Neural progenitor cell (in vitro differentiated cells): Measurements from ENCODE around the gene CHSY3. TPM values are rescaled to one million over a fixed set of nuclear protein-coding genes. Genes with fewer than 3 reads are reported as not detected.
"Not testable (repeated sequence)": the region's sequence is repeated elsewhere in the genome, so short reads cannot be mapped to it uniquely, and the experiment has no call there.

Experiments used
- DNase-seq: peaks from one replicate; pipeline ENCODE4 v3.0.0-alpha.2; 2016; ENCODE audit warnings: low spot score
- H2AFZ ChIP-seq: fragments of 200-600 bp; sonication (generic); replicated peaks from 2 replicates; pipeline ENCODE4 v1.6.1; 2016; ENCODE audit warnings: antibody characterized with exemption
- H3F3A ChIP-seq: fragments of 200-600 bp; sonication (generic); 2 replicates; pipeline ENCODE4 v1.6.1; 2016; ENCODE audit warnings: antibody characterized with exemption, low read depth
- H3K27ac ChIP-seq: fragments of 200-600 bp; sonication (generic); 2 replicates; pipeline ENCODE4 v1.5.1; 2016; ENCODE audit warnings: mild to moderate bottlenecking
- H3K27me3 ChIP-seq: fragments of 200-600 bp; sonication (generic); 2 replicates; pipeline ENCODE4 v1.6.1; 2016; ENCODE audit warnings: mild to moderate bottlenecking, moderate library complexity
- H3K36me3 ChIP-seq: fragments of 200-600 bp; sonication (generic); 2 replicates; pipeline ENCODE4 v1.5.1; 2016
- H3K4me1 ChIP-seq: fragments of 200-600 bp; sonication (generic); 2 replicates; pipeline ENCODE4 v1.6.1; 2016; ENCODE audit warnings: mixed run types
- H3K4me2 ChIP-seq: fragments of 200-600 bp; sonication (generic); 2 replicates; pipeline ENCODE4 v1.6.1; 2016
- H3K4me3 ChIP-seq: fragments of 200-600 bp; sonication (generic); 2 replicates; pipeline ENCODE4 v1.5.1; 2016
- H3K79me2 ChIP-seq: fragments of 200-600 bp; sonication (generic); 2 replicates; pipeline ENCODE4 v1.6.1; 2016; ENCODE audit warnings: low read depth
- H3K9ac ChIP-seq: fragments of 200-600 bp; sonication (generic); 2 replicates; pipeline ENCODE4 v1.6.1; 2016
- H3K9me3 ChIP-seq: fragments of 200-600 bp; sonication (generic); 2 replicates; pipeline ENCODE4 v1.5.1; 2016; ENCODE audit warnings: low read depth
- H4K20me1 ChIP-seq: fragments of 200-600 bp; sonication (generic); 2 replicates; pipeline ENCODE4 v1.6.1; 2016; ENCODE audit warnings: low read depth
- H3K27ac Mint-ChIP-seq: 3 replicates; pipeline ENCODE4 v1.8.0; 2021; ENCODE audit warnings: mixed read lengths
- H3K27me3 Mint-ChIP-seq: 2 replicates; pipeline ENCODE4 v1.8.0; 2022; ENCODE audit warnings: low read depth, mild to moderate bottlenecking, inconsistent platforms, moderate library complexity, mixed read lengths; ENCODE audit not compliant: insufficient read depth
- H3K36me3 Mint-ChIP-seq: 3 replicates; pipeline ENCODE4 v1.8.0; 2021; ENCODE audit warnings: mixed read lengths
- H3K4me1 Mint-ChIP-seq: 3 replicates; pipeline ENCODE4 v1.8.0; 2021; ENCODE audit warnings: mixed read lengths
- H3K4me3 Mint-ChIP-seq: 3 replicates; pipeline ENCODE4 v1.8.0; 2021; ENCODE audit warnings: mild to moderate bottlenecking, moderate library complexity, mixed read lengths
- H3K9me3 Mint-ChIP-seq: 3 replicates; pipeline ENCODE4 v1.8.0; 2020; ENCODE audit warnings: mixed read lengths
- CTCF ChIP-seq: fragments of 200-600 bp; sonication (generic); IDR thresholded peaks from 2 replicates; pipeline ENCODE4 v1.5.1; 2017; ENCODE audit warnings: antibody characterized with exemption, mild to moderate bottlenecking
- EZH2 ChIP-seq: fragments of 200-600 bp; sonication (generic); IDR thresholded peaks from 2 replicates; pipeline ENCODE4 v1.6.1; 2017; ENCODE audit warnings: antibody characterized with exemption, mild to moderate bottlenecking, moderate library complexity
- EZH2phosphoT487 ChIP-seq: fragments of 200-600 bp; sonication (generic); IDR thresholded peaks from 2 replicates; pipeline ENCODE4 v1.6.1; 2017; ENCODE audit warnings: antibody characterized with exemption
- total RNA-seq: library from RNA; depleted of rRNA; stranded (reverse); fragments of >200 nt; gene quantifications from 2 replicates; pipeline ENCODE4 v1.2.3, GENCODE V29; 2015; ENCODE audit warnings: low replicate concordance

CHSY3 gene
- total RNA-seq, 1 donor from 2014 or later = 0.30 TPM

- Histone ChIP-seq H3F3A (no peaks in the 10 kb centered on the region), H3K36me3 (no peaks in the 10 kb centered on the region), H3K4me2 (no peak overlapping the region), H3K4me1 (no peaks in the 10 kb centered on the region), H4K20me1 (no peaks in the 10 kb centered on the region), H3K9me3 (no peaks in the 10 kb centered on the region), H3K79me2 (no peaks in the 10 kb centered on the region), H2AFZ (no peak overlapping the region), H3K27ac (no peak overlapping the region), H3K27me3 (no peaks in the 10 kb centered on the region), H3K9ac (no peak overlapping the region), H3K4me3 (no peak overlapping the region)
- DNase-seq = no peak
- no peaks in the 10 kb centered on the region for H3K9me3 Mint-ChIP-seq
- no peaks in the 10 kb centered on the region for H3K36me3 Mint-ChIP-seq
- H3K27ac Mint-ChIP-seq = no peak overlapping the region
- H3K4me3 Mint-ChIP-seq = no peak overlapping the region
- TF ChIP-seq EZH2 (no peak), CTCF (no peak), EZH2phosphoT487 (no peak)
- no peaks in the 10 kb centered on the region for H3K4me1 Mint-ChIP-seq
- H3K27me3 Mint-ChIP-seq = peaks cover 3% of the 10 kb centered on the region
These were observed 309.3 kb downstream of the CHSY3 start for GRCh38 chr5:130213607-130214006.

- Histone ChIP-seq H3K79me2 (no peaks in the 10 kb centered on the region), H3K4me3 (no peak overlapping the region), H3K27ac (no peak overlapping the region), H3K9ac (no peak overlapping the region), H3K9me3 (no peaks in the 10 kb centered on the region), H3K27me3 (no peaks in the 10 kb centered on the region), H3K4me1 (no peaks in the 10 kb centered on the region), H3F3A (no peaks in the 10 kb centered on the region), H3K4me2 (no peak overlapping the region), H2AFZ (no peak overlapping the region), H3K36me3 (no peaks in the 10 kb centered on the region), H4K20me1 (no peaks in the 10 kb centered on the region)
- TF ChIP-seq EZH2phosphoT487 (no peak), CTCF (no peak), EZH2 (no peak)
- H3K27me3 Mint-ChIP-seq = peaks cover 3% of the 10 kb centered on the region
- H3K4me1 Mint-ChIP-seq = no peaks in the 10 kb centered on the region
- no peak overlapping the region for H3K4me3 Mint-ChIP-seq
- no peaks in the 10 kb centered on the region for H3K9me3 Mint-ChIP-seq
- H3K27ac Mint-ChIP-seq = no peak overlapping the region
- DNase-seq = no peak
- H3K36me3 Mint-ChIP-seq = no peaks in the 10 kb centered on the region
These were observed 312.0 kb downstream of the CHSY3 start for GRCh38 chr5:130216286-130216685.

GRCh38 chr5:130222573-130222972 lies 318.3 kb downstream of the CHSY3 start:
- H3K27ac Mint-ChIP-seq = no peak overlapping the region
- H3K27me3 Mint-ChIP-seq = no peaks in the 10 kb centered on the region
- H3K4me2 ChIP-seq = no peak overlapping the region
- TF ChIP-seq EZH2 (no peak), EZH2phosphoT487 (no peak), CTCF (no peak)
- DNase-seq = no peak
- no peaks in the 10 kb centered on the region for H3K79me2 ChIP-seq
- H3F3A ChIP-seq = no peaks in the 10 kb centered on the region
- H3K27me3 ChIP-seq = no peaks in the 10 kb centered on the region
- H3K36me3 Mint-ChIP-seq = no peaks in the 10 kb centered on the region
- no peak overlapping the region for H3K4me3 ChIP-seq
- no peaks in the 10 kb centered on the region for H3K4me1 Mint-ChIP-seq
- no peak overlapping the region for H3K27ac ChIP-seq
- no peaks in the 10 kb centered on the region for H3K4me1 ChIP-seq
- H2AFZ ChIP-seq = no peak overlapping the region
- no peaks in the 10 kb centered on the region for H3K9me3 Mint-ChIP-seq
- no peak overlapping the region for H3K4me3 Mint-ChIP-seq
- H3K36me3 ChIP-seq = no peaks in the 10 kb centered on the region
- no peaks in the 10 kb centered on the region for H4K20me1 ChIP-seq
- H3K9ac ChIP-seq = no peak overlapping the region
- H3K9me3 ChIP-seq = no peaks in the 10 kb centered on the region

- not testable (repeated sequence) for H3K4me3 Mint-ChIP-seq, H3K4me1 ChIP-seq, H3K9me3 Mint-ChIP-seq, H3K27me3 ChIP-seq, H3K27ac Mint-ChIP-seq, H2AFZ ChIP-seq, H3K4me3 ChIP-seq, H3K36me3 ChIP-seq, H3K4me2 ChIP-seq, H3K36me3 Mint-ChIP-seq, H3K9ac ChIP-seq, H3K27me3 Mint-ChIP-seq, DNase-seq, H3K79me2 ChIP-seq, H3F3A ChIP-seq, H3K27ac ChIP-seq, H4K20me1 ChIP-seq, H3K9me3 ChIP-seq, H3K4me1 Mint-ChIP-seq
These were observed 322.3 kb downstream of the CHSY3 start for GRCh38 chr5:130226556-130226955.
